ENCODE measurements around the gene ENPP6.

The ENPP6 gene

GRCh38 chr4:184193556-184194525 is 23.8 kb downstream of the ENPP6 start:
- no peak for DNase-seq (ENCODE audit: low read depth)

GRCh38 chr4:184192933-184193332 is 24.7 kb downstream of the ENPP6 start:
- DNase-seq (ENCODE audit: low read depth), result no peak
- H3K4me3 ChIP-seq (ENCODE audit: low read length), result no peak overlapping the region
- no peak for TF ChIP-seq CTCF (conservative IDR thresholded peaks at IDR 0.05; ENCODE audit: low read depth, low read length)

More at GRCh38 chr4:184193556-184194525, 23.8 kb downstream of the ENPP6 start:
- TF ChIP-seq CTCF (conservative IDR thresholded peaks at IDR 0.05; ENCODE audit: low read depth, low read length), result no peak
- no peak overlapping the region for H3K4me3 ChIP-seq (ENCODE audit: low read length)

- no peak overlapping the region for H3K4me3 ChIP-seq (ENCODE audit: low read length)
- no peak for DNase-seq (ENCODE audit: low read depth)
- TF ChIP-seq CTCF (conservative IDR thresholded peaks at IDR 0.05; ENCODE audit: low read depth, low read length), result no peak
These were observed 26.4 kb downstream of the ENPP6 start for GRCh38 chr4:184191267-184191666.

- DNase-seq (ENCODE audit: low read depth), result no peak
- TF ChIP-seq CTCF (conservative IDR thresholded peaks at IDR 0.05; ENCODE audit: low read depth, low read length), result no peak
- no peak overlapping the region for H3K4me3 ChIP-seq (ENCODE audit: low read length)
These were observed 27.0 kb downstream of the ENPP6 start for GRCh38 chr4:184190711-184191110.

- TF ChIP-seq CTCF (conservative IDR thresholded peaks at IDR 0.05; ENCODE audit: low read depth, low read length), result no peak
- no peak overlapping the region for H3K4me3 ChIP-seq (ENCODE audit: low read length)
- no peak for DNase-seq (ENCODE audit: low read depth)
These were observed 27.7 kb downstream of the ENPP6 start for GRCh38 chr4:184189966-184190365.

- no peak for TF ChIP-seq CTCF (conservative IDR thresholded peaks at IDR 0.05; ENCODE audit: low read depth, low read length)
- no peak overlapping the region for H3K4me3 ChIP-seq (ENCODE audit: low read length)
- DNase-seq (ENCODE audit: low read depth), result no peak
These were observed 29.0 kb downstream of the ENPP6 start for GRCh38 chr4:184188443-184189400.

All from retinal pigment epithelial cell (primary cell).